ENCODE data around the gene SH2D1A. TPM values are rescaled to one million over a fixed set of nuclear protein-coding genes. Genes with fewer than 3 reads are reported as not detected.

SH2D1A gene
- total RNA-seq, 1 donor from 2014 or later: not detected

GRCh38 chrX:124388562-124388961 is 42.2 kb downstream of the SH2D1A start:
- no peaks in the 10 kb centered on the region for H3K36me3 Mint-ChIP-seq (ENCODE audit: unreplicated experiment)
- H3K4me3 Mint-ChIP-seq (ENCODE audit: unreplicated experiment): no peak overlapping the region
- H3K27me3 Mint-ChIP-seq (ENCODE audit: unreplicated experiment): no peaks in the 10 kb centered on the region
- H3K4me1 Mint-ChIP-seq (ENCODE audit: low read depth, unreplicated experiment): peaks cover 9% of the 10 kb centered on the region
- H3K9me3 Mint-ChIP-seq (ENCODE audit: unreplicated experiment): peaks cover 1% of the 10 kb centered on the region
- TF ChIP-seq, protein P1, sequence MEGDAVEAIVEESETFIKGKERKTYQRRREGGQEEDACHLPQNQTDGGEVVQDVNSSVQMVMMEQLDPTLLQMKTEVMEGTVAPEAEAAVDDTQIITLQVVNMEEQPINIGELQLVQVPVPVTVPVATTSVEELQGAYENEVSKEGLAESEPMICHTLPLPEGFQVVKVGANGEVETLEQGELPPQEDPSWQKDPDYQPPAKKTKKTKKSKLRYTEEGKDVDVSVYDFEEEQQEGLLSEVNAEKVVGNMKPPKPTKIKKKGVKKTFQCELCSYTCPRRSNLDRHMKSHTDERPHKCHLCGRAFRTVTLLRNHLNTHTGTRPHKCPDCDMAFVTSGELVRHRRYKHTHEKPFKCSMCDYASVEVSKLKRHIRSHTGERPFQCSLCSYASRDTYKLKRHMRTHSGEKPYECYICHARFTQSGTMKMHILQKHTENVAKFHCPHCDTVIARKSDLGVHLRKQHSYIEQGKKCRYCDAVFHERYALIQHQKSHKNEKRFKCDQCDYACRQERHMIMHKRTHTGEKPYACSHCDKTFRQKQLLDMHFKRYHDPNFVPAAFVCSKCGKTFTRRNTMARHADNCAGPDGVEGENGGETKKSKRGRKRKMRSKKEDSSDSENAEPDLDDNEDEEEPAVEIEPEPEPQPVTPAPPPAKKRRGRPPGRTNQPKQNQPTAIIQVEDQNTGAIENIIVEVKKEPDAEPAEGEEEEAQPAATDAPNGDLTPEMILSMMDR (IDR thresholded peaks at IDR 0.05; ENCODE audit: partially characterized antibody, unreplicated experiment): peak; percentile 69
- peak; percentile 46 for DNase-seq
- no peak overlapping the region for H3K27ac Mint-ChIP-seq (ENCODE audit: unreplicated experiment)

DNA sequence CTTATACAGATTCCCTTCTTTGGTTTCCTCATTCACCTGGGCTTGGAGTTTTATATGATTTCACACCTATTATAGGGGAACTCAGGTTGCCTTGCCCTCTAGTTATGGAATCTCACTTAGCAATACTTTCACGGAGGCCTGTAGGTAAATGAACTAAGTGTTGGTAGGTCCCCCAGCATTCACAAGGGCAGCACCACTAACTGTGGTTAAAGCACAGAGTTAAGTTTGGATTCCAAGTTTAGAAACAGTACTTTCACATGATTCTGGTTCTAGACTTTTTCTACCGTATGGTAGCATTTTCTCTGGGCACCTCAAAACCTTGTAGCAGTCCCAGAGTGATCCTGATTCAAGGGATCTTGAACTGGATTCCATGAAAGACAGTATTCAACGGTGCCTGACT is 46.4 kb downstream of the SH2D1A start:
- DNase-seq: no peak
- Mint-ChIP-seq H3K27ac (ENCODE audit: unreplicated experiment) (no peak overlapping the region), H3K27me3 (ENCODE audit: unreplicated experiment) (no peaks in the 10 kb centered on the region), H3K36me3 (ENCODE audit: unreplicated experiment) (no peaks in the 10 kb centered on the region), H3K9me3 (ENCODE audit: unreplicated experiment) (peaks cover 3% of the 10 kb centered on the region), H3K4me1 (ENCODE audit: low read depth, unreplicated experiment) (peaks cover 6% of the 10 kb centered on the region), H3K4me3 (ENCODE audit: unreplicated experiment) (no peak overlapping the region)
- TF ChIP-seq, protein P1 (IDR thresholded peaks at IDR 0.05; ENCODE audit: partially characterized antibody, unreplicated experiment): no peak

GRCh38 chrX:124393238-124393637 is 46.9 kb downstream of the SH2D1A start:
- H3K27me3 Mint-ChIP-seq (ENCODE audit: unreplicated experiment): no peaks in the 10 kb centered on the region
- TF ChIP-seq, protein P1 (IDR thresholded peaks at IDR 0.05; ENCODE audit: partially characterized antibody, unreplicated experiment): no peak
- H3K4me3 Mint-ChIP-seq (ENCODE audit: unreplicated experiment): no peak overlapping the region
- no peak overlapping the region for H3K27ac Mint-ChIP-seq (ENCODE audit: unreplicated experiment)
- H3K4me1 Mint-ChIP-seq (ENCODE audit: low read depth, unreplicated experiment): peaks cover 2% of the 10 kb centered on the region
- H3K9me3 Mint-ChIP-seq (ENCODE audit: unreplicated experiment): peaks cover 3% of the 10 kb centered on the region
- no peaks in the 10 kb centered on the region for H3K36me3 Mint-ChIP-seq (ENCODE audit: unreplicated experiment)
- DNase-seq: no peak

GRCh38 chrX:124393659-124394058 is 47.3 kb downstream of the SH2D1A start:
- H3K4me3 Mint-ChIP-seq (ENCODE audit: unreplicated experiment): no peak overlapping the region
- DNase-seq: no peak
- no peaks in the 10 kb centered on the region for H3K4me1 Mint-ChIP-seq (ENCODE audit: low read depth, unreplicated experiment)
- no peaks in the 10 kb centered on the region for H3K27me3 Mint-ChIP-seq (ENCODE audit: unreplicated experiment)
- peaks cover 3% of the 10 kb centered on the region for H3K9me3 Mint-ChIP-seq (ENCODE audit: unreplicated experiment)
- H3K36me3 Mint-ChIP-seq (ENCODE audit: unreplicated experiment): no peaks in the 10 kb centered on the region
- TF ChIP-seq, protein P1 (IDR thresholded peaks at IDR 0.05; ENCODE audit: partially characterized antibody, unreplicated experiment): no peak
- H3K27ac Mint-ChIP-seq (ENCODE audit: unreplicated experiment): no peak overlapping the region

GRCh38 chrX:124395145-124395880 is 49.0 kb downstream of the SH2D1A start:
- Mint-ChIP-seq H3K36me3 (ENCODE audit: unreplicated experiment) (no peaks in the 10 kb centered on the region), H3K4me1 (ENCODE audit: low read depth, unreplicated experiment) (no peaks in the 10 kb centered on the region), H3K27me3 (ENCODE audit: unreplicated experiment) (no peaks in the 10 kb centered on the region), H3K27ac (ENCODE audit: unreplicated experiment) (no peak overlapping the region), H3K9me3 (ENCODE audit: unreplicated experiment) (peaks cover 3% of the 10 kb centered on the region), H3K4me3 (ENCODE audit: unreplicated experiment) (no peak overlapping the region)
- TF ChIP-seq, protein P1 (IDR thresholded peaks at IDR 0.05; ENCODE audit: partially characterized antibody, unreplicated experiment): no peak
- no peak for DNase-seq
